HG02943 (cell line): ENCODE measurements around the gene HSPA1B.
"Not testable (repeated sequence)": the region's sequence is repeated elsewhere in the genome, so short reads cannot be mapped to it uniquely, and the experiment has no call there.

ENCODE experiments used
- ATAC-seq: cut with Tn5 transposase; IDR thresholded peaks from one replicate; pipeline ENCODE4 v1.9.1; 2021; ENCODE audit warnings: mild to moderate bottlenecking, low read depth, moderate library complexity; ENCODE audit not compliant: unreplicated experiment

The HSPA1B gene

DNA sequence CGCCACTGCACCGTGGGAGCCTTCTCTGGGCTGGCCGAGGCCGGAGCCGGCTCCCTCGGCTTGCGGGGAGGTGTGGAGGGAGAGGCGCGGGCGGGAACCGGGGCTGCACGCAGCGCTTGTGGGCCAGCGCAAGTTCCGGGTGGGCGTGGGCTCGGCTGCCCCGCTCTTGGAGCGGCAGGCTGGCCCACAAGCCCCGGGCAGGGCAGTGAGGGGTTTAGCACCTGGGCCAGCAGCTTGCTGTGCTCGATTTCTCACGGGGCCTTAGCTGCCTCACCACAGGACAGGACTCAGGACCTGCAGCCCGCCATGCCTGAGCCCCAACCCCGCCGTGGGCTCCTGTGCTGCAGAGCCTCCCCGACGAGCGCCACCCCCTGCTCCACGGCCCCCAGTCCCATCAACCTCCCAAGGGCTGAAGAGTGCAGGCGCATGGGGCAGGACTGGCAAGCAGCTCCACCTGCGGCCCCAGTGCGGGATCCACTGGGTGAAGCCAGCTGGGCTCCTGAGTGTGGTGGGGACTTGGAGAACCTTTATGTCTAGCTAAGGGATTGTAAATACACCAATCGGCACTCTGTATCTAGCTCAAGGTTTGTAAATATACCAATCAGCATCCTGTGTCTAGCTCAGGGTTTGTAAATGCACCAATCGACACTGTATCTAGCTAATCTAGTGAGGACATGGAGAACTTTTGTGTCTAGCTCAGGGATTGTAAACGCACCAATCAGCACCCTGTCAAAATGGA, 24.6 kb downstream of the HSPA1B start:
- not testable (repeated sequence) for ATAC-seq

- ATAC-seq: not testable (repeated sequence)
Observed at GRCh38 chr6:31857774-31858173, 30.2 kb downstream of the HSPA1B start.

DNA sequence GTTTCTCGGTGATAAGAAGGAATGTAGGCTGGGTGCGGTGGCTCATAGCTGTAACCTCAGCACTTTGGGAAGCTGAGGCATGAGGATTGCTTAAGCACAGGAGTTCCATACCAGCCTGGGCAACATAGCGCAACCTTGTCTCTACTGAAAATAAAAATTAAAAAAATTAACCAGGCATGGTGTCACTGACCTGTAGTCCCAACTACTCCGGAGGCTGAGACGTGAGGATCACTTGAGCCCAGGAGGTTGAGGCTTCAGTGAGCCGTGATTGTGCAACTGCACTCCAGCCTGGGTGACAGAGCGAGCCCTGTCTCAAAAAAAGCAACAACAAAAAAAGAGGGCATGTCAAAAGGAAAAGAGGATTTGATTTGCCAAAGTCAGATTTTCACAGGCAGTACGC, 31.2 kb downstream of the HSPA1B start:
- ATAC-seq: no peak

DNA sequence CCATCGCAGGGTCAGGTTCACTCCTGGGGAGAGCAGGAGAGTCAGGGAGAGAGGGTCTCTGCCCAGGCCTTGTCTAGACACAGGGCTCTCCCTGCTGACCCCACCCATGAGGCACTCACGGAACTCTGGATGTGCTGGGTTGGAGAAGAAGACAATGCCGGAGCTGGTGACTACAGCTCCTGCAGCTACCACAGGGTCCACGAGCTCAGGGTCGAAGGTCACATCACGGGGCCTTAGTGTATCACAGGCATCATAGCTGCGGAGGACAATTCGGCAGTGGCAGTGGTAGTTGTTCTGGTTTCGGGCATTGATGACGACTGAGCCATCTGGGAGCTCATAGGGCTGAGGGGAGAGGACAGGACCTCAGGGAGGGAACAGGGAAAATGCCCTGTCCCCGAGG, 32.4 kb downstream of the HSPA1B start:
- ATAC-seq: no peak

DNA sequence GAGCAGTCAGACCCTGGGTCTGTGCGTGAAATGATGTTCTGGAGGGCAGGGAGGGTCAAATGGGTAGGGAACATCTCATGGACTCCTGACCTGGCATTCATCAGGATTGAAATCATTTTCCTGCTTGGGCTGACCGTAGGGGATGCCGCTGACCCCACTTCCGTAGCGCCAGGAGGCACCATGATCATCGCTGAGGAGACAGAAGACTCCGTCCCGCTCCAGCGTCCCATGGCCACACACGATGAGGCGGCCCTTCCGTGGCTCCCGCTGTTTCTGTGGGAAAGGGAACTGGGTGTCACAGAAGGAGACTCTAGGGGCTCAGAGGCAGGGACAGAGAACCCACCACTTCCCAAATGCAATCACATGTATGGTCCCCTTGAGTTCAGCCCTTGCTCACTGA, 32.8 kb downstream of the HSPA1B start:
- ATAC-seq: no peak

- ATAC-seq: no peak
Observed at GRCh38 chr6:31861150-31861549, 33.6 kb downstream of the HSPA1B start.

- no peak for ATAC-seq
Observed at GRCh38 chr6:31861919-31862343, 34.4 kb downstream of the HSPA1B start.

DNA sequence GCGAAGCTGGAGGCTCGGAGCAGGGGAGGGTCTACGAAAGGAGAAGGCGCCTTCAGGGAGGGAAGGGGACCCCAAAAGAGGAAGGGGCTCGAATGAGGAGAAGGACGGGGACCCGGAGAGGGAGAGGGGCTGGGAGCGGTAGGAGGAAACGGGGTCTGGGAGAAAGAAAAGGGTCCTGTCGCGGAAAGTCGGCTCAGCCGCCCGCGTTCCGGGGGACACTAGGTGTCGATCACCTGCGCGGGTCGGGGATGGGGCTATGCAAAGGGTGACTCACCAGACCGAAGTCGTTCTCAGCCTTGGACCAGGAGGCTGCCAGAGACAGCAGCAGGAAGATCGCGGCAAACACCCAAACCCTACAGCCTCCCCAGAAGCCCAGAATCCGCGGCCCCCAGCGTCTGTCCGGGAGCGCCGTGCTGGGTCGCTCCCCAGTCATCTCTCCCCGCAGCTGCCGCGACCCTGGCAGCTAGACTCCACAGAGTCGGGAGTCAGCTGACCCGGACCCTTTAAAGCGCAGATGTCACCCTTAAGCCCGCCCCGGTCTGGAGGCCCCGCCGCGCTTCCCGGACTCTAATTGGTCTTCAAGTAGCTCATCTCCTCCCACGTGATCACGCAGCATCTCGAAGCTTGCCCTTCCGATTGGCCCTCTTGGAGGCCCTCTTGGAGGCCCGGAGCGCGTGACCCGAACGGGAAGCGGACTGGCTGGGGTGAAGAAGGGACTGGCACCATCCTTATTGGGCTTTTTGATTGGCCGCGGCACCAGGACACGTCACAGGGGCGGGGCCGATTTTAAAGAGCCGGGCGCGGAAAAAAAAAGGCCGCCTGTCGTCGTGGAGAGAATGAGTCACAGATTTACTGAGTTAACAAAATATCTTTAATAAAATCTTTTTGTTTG, 35.1 kb downstream of the HSPA1B start, which contains the start of gene NEU1:
Gene NEU1 (minus strand): TSS at position 478 of the 892 bp plus-strand sequence. CDS start 45 bp downstream, at position 433.
- ATAC-seq: peak; percentile 91

DNA sequence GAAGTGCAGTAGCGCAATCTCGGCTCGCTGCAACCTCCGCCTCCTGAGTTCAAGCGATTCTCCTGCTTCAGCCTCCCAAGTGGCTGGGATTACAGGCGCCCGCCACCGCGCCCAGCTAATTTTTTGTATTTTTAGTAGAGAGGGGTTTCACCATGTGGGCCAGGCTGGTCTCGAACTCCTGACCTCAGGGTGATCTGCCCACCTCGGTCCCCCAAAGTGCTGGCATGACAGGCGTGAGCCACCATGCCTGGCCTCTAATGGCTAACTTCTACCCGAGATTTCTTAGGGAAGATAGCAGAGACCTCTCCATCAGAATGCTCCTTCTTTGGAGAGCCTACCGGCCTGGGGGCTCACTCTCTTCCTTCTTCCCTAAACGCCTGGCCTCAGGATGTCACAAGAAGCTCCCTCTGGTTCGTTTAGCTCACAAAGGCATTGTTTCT, 36.6 kb downstream of the HSPA1B start:
- not testable (repeated sequence) for ATAC-seq

DNA sequence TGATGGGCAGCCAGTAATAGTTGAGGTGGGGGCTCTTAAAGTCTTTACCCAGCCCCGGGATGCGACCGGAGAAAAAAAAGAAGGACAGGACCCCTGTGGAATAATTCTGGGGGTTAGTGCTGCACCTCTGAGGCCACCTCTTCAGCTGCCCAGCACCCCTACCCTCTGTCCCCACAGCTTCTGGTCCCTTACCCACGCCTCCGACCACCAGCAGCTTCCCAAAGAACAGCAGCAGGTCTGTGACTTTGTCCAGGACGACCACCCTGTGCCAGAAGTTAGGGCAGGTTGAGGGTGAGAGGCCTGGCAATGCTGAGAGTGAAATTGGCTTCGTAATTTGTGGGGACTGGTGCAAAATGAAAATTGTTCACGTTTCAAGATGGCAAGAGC, 37.3 kb downstream of the HSPA1B start:
- ATAC-seq: no peak

- ATAC-seq: no peak
Observed at GRCh38 chr6:31865205-31866118, 37.9 kb downstream of the HSPA1B start.

- not testable (repeated sequence) for ATAC-seq
Observed at GRCh38 chr6:31868658-31868971, 41.1 kb downstream of the HSPA1B start.

DNA sequence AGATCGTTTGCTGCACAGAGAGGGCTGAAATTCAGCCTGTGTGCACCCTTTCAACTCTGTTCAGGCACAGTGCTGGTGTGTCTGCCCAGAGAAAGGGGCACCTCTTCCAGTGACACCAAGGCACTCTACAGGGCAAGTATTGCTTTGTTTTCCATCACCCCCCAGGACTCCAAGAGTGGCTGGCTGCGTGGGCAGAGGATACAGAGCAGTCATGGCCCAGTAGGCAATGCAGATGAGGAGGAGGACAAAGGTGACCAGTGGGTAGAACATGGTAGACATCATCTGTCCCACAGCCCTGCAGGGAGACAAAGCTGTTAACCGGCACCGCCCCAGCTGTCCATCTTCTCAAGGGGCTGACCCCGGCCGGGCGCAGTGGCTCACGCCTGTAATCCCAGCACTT, 41.8 kb downstream of the HSPA1B start:
- no peak for ATAC-seq

GRCh38 chr6:31870385-31870921, 42.9 kb downstream of the HSPA1B start:
- ATAC-seq: no peak

DNA sequence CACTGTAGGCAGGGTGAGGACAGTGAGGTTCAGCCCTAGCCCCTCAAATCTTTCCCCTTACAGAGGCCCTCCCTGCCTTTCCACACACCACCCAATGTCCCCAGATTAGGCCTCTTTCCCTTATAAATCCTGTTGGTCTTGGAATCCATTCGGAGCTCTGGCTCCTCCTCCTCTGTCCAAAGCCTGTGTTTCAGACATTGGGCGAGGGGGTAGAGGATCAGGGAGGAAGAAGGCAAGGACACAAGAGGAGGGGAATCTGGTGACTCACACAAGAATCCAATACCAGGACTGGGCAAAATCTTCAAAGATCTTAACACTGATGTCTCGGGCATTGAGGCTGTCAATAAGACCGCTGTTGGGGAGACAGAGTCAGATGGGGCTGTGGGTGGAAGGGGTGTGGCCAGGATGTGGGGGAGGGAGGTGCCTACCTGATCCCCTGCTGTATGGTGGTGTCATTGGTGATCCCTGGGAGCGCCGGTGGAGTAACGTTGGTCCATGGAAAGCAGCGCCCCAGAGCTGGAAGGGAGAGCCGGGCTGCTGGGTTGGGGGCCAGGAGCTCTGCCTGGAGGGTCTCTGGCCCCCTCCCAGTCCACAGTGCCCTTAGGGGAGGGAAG, 43.6 kb downstream of the HSPA1B start:
- ATAC-seq: no peak

DNA sequence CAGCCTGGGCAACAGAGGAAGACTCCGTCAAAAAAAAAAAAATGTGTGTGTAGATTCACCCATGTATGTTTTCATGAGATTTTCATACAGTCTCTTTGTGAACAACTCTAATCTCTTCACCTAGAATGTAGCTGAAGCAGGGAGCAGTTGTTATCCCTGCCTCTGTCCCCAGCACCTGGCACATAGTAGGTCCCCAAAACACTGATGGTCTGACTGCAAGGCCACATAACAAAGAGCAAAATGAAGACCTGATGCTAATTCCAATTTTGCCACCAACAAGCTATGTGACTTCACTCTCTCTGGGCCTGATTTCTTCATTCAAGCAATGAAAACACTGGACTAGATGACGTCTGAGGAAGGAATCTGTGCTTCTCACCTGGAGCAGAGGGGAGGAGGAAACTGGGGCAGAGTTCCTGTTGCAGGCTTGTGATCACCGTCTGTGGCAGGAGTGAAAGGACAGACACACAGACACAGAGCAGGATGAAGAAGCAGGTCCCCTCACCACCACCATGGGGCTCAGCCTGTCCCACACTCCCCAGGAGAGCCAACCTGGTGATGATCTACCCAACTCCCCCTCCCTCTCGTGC, 46.6 kb downstream of the HSPA1B start:
- ATAC-seq: no peak

DNA sequence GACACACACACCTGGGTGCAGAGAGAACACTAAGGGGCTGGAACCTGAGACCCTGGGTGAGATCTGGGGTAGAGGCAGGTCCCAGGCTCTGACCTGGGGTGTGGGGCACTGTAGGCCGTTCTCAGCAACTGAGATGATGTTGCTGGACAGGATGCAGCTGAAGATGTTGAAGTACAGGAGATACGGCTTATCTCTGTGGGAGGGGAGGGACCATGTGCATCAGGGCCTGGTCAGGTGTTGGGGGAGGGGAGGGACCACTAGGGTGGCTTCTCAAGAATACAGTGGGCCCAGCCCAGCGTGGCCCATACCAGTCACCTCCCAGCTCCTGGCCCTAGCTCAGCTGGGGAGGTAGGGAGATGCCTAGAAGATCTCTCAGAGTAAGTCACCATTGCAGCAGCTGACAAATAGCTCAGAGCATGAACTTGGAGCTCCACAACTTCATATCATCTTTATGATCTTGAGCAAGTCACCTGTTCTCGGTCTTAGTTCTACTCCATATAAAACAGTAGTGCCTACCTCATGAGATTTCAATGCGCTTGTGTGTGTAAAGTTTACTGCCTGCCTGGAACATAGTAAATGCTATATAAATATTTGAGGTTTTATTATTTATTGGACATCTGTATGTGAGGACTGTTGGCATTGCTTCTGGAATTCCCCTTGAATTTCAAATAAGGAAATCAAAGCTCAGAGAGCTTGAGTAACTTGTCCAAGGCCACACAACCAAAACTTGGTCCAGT, 47.5 kb downstream of the HSPA1B start:
- ATAC-seq: no peak

GRCh38 chr6:31875877-31876276, 48.3 kb downstream of the HSPA1B start:
- ATAC-seq: no peak

- no peak for ATAC-seq
Observed at GRCh38 chr6:31876357-31876756, 48.8 kb downstream of the HSPA1B start.
